ENCODE results near the gene EHMT2.

EHMT2 gene

DNA sequence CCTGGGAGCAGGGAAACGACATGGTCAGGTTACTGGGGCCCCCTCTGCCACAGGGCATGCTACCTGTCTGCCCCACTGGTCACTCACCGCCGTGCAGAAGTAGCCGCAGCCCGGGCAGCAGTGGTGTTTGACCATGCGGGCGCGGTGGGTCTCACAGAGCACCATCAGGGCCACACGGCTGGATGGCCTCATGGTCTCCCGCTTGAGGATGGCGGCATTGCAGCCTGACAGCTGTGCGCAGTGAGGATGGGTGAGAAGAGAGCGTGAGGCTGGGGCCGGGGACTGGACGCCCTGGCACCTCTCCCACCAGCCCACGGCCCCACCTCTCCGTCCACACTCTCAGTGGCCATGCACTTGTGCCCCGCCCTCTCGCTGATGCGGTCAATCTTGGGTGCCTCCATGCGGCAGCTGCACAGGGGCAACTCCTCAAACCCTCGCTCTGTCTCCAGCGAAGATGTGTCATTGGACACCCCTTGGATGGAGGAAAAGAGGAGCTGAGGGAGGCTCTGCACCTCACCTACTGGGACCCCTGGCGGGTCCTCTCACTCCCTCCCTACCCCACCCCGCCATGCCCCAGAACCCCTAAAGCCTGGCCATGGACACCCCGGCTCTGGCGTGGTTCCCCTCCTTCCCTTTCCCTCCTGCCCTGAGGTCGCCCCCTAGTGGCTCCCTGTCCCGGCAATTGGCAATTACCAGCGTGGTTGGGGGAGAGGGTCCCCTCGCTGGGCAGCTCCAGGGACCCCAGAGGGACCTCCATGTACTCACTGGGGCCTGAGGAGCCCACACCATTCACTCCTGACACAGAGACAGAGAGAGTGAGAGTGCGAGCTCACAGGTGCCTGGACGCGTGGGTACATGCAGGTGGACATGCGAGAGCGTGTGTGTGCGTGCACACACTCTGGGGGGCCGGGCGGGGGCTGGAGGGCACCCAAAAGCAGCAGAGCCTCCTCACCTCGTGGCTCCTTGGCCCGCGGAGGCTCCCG lies 8.9 kb downstream of the EHMT2 start:
- DNase-seq = no peak

DNA sequence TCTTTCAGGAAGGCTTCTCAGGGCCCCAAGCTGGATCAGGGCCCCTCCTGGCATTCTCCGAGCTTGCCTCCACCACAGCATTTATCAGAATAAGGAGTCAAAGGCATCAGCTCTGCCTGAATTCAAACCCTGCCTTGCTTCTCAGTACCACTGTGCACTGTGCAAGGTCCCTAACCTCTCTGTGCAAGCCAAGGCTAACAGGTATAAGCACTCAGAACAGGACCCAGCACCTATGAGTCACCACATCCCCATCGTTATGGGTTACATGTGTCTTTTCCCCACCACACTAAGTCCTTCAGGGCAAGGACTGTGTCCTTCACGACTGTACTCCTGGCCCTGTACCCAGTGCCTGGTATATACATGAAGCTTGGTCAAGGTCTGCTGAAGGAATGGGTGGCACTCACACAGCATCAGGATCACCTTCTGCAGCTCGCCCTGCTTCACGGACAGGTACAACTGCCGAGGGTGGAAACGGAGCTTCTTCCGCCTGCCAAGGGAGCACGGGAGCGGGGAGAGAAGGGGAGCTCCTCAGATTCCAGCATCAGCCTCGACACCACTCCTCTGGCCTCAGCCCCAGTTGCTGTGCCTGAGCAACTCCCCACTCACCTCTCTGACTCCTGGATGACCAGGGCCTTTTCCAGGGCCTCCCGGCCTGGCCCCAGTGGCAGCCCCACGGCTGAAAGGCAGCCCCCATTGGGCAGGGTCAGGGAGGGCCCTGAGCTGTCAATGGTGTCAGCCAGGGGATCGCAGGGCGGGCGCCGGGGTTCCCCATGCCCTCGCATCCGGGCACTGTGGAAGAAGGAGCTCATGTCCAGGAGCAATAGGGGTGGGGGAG lies 10.1 kb downstream of the EHMT2 start:
- no peak for DNase-seq

DNA sequence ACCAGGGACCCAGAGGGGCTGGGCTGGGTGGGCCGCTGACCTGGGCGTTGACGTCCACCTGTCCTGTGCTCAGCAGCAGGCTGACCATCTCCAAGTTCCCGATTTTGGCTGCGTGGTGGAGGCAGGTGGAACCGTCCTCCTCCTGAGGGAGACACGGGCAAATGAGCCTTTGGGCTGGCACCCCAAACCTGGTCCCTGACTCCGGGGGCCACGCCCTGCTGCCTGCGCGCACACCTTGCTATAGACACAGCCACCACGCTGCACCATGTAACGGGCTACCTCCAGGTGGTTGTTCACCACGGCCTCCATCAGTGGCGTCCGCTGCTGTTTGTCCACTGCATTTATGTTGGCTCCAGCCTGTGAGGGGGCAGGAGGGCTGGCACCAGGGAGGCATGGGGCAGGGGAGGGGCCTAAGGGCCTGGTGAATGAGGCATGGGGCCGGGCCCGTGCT lies 10.9 kb downstream of the EHMT2 start:
- DNase-seq = no peak

DNA sequence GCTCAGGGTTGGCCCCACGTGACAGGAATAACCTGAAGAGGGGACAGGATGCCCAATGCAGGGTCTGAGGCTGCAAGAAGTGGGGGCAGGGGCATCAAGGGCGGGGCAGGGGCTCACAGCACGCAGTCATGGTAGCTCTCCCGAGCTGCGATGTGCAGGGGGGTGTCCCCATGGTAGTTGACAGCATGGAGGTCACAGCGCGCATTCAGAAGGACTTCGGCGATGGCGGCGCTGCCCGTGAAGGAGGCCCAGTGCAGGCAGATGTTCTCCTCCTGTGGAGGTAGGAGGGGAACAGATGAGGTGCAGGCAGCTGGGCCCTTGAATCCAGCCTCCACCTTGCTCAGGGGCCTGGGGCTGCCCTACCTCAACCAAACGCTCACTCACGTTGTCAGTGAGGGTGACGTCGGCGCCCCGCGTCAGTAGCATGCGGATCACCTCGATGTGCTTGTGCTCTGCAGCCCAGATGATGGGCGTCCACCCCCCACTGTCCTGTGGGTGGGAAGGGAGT lies 12.9 kb downstream of the EHMT2 start:
- DNase-seq = no peak

DNA sequence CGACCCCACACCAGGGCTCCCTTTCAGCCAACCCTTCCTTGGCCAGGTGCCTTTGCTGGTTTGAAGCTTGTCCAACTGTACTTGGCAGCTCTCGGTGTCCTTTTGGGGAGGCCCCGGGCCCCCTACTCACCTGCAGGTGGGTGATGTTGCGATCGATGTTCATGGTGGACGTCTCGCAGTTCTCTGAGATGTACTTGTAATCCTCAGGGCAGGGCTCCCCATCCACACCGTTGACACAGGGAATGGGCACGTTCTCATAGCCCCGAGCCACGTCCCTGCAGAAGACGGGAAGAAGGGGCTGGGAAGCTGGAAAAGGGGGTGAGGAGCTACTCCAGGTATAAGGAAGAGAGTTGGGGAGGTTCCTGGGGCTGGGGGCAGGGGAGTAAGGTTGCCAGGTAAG lies 13.8 kb downstream of the EHMT2 start:
- no peak for DNase-seq

DNA sequence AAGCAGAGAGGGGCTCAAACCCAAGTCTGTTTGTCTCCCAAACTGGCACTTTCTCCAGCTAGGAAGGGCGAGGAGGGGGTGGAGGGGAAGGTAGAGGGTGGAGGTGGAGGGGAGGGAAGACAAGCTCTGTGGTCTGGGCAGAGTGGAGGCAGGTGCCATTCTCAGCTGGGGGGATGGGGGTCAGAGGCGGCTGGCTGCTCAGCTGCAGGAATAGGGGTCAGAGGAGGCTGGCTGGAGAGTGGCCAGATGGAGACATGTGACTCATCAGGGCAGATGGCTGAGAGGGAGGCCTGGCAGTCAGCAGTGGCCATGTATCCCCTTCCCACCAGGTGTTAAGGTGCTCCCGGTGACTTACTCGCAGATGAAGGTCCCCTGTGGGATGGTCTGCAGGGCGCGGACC lies 15.2 kb downstream of the EHMT2 start:
- DNase-seq = no peak

DNA sequence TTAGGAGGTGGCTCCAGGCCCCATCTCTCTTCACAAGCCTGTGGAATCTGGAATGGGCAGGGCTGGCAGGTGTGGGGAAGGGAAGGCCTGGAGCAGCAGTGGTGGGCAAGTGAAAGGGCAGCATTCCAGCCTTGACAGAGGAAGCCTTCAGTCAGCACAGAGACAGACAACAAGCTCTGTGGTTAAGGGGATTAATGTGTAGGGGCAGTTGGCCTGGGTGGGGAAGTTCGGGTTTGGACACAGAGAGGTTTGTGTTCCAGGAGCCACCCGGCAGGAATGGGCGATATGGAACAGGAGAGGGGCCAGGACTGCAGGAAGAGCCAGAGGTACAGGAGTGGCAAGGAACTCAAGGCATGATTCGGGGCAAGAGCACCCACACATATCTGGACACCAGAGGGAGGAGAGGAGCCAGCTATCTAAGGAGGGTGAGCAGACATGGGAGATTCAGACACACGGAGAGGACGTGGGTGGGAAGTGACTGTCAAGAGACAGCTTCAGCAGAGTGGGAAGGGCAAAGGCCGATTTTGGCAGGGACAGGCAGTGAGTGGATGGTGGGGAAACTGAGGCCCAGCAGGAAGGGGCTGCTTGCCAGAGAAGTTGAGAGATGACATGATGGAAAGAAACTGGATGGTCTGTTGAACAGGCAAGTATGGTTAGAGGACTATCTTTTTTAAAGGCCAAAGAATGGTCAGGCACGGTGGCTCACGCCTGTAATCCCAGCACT lies 16.2 kb downstream of the EHMT2 start:
- DNase-seq = no peak

DNA sequence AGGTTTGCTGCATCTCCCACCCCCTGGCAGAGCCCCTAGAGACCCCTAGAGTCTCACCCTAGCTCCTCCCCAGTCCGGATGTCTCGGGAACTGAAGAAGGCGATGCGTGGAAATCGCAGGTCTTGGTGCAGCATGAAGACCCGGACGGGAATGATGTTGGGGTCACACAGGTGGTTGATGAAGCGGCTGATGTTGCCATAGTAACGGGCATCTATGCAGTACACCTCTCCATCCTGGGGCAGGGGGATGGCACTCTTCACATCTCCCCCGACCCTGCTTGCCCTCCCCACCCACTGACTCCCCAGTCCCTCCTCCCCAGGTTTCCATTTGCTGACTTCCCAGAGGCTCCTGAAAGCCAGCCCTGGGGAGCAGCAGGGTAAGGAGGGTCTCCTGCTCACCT lies 16.9 kb downstream of the EHMT2 start:
- DNase-seq = no peak

DNA sequence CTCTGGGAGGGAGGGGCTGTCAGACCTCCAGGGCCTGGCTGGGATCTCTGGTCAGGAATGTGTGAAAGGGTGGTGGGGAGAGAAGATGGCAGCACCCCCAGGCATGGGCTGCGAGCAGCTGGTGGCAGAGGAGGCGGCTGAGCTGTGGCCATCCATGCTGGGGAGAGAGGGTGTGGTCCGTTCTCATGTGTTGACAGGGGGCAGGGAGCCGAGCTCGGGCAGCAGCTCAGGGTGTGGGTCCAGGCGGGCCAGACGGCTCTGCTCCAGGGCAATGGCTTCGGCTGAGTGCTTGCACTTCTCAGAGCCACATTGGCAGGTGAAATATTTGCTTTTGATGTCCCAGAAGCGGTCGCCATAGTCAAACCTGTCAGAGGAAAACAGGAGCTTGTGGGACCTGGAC lies 17.6 kb downstream of the EHMT2 start:
- no peak for DNase-seq

DNA sequence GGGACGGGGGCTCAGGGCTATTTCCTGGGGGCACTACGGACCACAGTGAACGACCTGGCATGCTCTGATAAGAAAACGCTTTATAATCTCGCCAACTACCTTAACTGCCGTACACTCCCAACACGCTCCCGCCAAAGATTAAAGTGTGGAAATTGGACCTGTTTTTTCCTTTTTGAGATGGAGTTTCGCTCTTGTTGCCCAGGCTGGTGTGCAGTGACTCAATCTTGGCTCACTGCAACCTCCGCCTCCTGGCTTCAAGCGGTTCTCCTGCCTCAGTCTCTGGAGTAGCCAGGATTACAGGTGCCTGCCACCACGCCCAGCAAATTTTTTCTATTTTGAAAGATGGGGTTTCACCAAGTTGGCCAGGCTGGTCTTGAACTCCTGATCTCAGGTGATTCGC lies 18.4 kb downstream of the EHMT2 start:
- DNase-seq = no peak

DNA sequence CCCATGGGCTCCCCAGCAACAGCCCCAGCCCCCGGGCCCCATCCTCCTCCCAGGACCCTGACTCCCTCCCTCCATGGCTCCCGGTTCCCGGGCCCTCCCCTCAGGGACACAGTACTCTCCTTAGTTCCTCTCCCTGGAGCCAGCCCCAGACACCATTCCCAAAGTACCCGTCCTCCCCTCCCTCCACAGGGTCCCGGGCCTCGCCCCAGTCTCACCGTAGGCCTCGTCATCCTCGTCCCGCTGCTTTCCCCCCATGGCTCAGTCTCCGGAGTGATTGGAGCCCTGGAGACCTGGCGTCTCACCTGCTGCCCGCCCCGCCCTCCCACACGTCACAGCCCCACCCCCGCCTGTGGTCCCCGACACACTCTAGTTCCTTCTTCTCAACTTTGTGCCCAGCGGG lies 18.8 kb downstream of the EHMT2 start, which contains the start of gene SLC44A4:
TSS of gene SLC44A4 (minus strand) at position 272 of the 400 bp plus-strand sequence. CDS start at position 255, 17 bp downstream.
- DNase-seq = no peak

DNA sequence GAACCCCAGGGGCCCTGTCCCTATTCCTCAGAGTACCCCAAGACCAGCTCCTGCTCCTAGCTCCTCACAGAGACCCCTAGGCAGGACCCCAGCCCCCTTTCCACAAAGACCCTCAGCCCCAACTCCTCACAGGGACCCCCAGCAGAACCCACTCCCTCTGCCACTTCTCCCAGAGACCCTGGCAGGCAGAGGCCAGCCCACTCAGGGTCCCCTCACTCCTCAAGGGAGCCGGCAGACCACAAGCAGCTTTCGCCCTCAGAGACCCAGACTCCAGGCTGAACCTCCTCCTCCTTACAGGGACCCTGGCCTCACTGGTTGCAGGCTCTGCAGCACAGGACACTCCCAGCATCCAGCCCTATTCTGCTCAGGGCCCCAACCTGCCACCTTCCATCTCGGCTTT lies 19.3 kb downstream of the EHMT2 start:
- DNase-seq = no peak

DNA sequence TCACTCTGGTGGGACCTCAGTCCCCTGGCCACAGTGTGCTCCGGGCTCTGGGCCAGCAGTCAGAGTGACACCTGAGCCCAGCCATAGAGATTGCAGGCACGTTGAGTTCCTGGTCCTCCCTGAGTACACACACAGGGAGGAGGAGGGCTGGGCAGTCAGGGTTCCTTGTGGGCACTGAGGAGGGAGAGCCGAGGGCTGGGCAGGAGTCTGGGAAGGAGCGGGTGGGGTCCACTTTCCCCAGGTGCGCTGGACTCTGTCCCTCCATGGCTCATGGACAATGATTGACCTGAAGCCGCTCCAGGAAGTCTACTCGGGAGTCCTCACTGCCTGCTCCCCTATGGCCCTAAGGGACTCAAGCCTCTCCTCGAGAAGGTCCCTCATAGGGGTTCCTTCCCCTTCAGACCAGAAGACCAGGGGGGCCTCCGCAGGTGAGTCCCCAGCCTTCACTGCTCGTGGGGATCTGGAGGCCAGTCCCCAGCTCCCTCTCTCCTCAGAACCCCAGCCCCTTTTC lies 19.8 kb downstream of the EHMT2 start:
- no peak for DNase-seq

DNA sequence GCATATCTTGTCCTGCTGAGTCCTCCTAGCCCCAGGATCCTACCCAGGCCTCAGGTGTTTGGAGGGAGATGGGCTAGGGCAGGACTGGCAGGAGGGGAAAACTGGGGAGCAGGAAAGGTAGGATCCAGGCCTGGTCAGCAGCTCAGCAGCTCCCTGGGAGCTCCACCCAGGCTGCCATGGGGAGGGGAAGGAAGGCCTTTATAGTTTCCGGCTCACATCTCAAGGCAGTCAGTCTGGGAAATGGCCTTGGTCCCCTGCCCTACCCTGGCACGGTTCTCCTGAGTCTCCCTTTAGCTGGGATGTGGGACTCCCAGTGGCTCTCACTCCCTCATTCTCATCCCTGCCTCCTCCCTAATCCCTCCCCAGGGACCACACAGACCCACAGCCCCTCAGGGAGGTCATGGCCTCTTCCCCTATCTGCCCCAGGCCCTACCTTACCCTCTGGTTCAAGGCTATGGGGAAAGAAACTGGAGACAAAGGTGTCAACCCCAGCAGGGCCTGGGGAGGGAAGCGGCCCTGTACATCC lies 20.3 kb downstream of the EHMT2 start:
- DNase-seq = no peak

DNA sequence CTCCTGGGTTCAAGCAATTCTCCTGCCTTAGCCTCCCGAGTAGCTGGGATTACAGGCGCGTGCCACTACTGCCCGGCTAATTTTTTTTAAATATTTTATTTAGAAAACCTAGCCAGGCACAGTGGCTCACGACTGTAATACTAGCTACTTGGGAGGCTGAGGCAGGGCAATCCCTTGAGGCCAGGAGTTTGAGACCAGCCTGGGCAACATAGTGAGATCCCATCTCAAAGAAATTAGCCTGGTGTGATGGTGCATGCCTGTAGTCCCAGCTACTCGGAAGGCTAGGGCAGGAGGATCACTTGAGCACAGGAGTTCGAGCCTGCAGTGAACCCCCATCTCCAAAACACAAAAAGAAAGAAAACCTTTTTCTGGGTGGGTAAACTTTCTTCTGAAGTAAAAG lies 21.1 kb downstream of the EHMT2 start:
- DNase-seq = no peak

DNA sequence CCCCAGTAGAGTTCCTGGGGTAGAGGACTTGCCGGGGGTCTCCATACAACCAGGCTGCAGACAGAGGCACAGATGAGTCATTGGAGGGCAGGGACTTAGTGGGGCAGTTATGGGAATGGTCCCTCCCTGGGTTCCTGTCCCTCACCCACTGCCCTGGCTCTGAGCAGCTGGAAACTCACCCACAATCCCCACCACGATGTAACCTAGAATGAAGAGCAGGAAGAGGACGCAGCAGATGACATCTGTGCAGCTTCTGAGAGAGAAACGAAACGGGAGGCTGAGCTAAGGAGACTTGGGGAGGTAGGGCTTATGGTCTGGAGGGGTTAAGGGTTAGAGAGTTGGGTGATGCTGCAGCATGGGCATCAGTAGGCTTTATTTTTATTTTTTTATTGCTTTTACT lies 21.6 kb downstream of the EHMT2 start:
- no peak for DNase-seq

DNA sequence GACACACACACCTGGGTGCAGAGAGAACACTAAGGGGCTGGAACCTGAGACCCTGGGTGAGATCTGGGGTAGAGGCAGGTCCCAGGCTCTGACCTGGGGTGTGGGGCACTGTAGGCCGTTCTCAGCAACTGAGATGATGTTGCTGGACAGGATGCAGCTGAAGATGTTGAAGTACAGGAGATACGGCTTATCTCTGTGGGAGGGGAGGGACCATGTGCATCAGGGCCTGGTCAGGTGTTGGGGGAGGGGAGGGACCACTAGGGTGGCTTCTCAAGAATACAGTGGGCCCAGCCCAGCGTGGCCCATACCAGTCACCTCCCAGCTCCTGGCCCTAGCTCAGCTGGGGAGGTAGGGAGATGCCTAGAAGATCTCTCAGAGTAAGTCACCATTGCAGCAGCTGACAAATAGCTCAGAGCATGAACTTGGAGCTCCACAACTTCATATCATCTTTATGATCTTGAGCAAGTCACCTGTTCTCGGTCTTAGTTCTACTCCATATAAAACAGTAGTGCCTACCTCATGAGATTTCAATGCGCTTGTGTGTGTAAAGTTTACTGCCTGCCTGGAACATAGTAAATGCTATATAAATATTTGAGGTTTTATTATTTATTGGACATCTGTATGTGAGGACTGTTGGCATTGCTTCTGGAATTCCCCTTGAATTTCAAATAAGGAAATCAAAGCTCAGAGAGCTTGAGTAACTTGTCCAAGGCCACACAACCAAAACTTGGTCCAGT lies 22.5 kb downstream of the EHMT2 start:
- no peak for DNase-seq

DNA sequence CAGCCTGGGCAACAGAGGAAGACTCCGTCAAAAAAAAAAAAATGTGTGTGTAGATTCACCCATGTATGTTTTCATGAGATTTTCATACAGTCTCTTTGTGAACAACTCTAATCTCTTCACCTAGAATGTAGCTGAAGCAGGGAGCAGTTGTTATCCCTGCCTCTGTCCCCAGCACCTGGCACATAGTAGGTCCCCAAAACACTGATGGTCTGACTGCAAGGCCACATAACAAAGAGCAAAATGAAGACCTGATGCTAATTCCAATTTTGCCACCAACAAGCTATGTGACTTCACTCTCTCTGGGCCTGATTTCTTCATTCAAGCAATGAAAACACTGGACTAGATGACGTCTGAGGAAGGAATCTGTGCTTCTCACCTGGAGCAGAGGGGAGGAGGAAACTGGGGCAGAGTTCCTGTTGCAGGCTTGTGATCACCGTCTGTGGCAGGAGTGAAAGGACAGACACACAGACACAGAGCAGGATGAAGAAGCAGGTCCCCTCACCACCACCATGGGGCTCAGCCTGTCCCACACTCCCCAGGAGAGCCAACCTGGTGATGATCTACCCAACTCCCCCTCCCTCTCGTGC lies 23.3 kb downstream of the EHMT2 start:
- no peak for DNase-seq

DNA sequence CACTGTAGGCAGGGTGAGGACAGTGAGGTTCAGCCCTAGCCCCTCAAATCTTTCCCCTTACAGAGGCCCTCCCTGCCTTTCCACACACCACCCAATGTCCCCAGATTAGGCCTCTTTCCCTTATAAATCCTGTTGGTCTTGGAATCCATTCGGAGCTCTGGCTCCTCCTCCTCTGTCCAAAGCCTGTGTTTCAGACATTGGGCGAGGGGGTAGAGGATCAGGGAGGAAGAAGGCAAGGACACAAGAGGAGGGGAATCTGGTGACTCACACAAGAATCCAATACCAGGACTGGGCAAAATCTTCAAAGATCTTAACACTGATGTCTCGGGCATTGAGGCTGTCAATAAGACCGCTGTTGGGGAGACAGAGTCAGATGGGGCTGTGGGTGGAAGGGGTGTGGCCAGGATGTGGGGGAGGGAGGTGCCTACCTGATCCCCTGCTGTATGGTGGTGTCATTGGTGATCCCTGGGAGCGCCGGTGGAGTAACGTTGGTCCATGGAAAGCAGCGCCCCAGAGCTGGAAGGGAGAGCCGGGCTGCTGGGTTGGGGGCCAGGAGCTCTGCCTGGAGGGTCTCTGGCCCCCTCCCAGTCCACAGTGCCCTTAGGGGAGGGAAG lies 26.3 kb downstream of the EHMT2 start:
- no peak for DNase-seq

DNA sequence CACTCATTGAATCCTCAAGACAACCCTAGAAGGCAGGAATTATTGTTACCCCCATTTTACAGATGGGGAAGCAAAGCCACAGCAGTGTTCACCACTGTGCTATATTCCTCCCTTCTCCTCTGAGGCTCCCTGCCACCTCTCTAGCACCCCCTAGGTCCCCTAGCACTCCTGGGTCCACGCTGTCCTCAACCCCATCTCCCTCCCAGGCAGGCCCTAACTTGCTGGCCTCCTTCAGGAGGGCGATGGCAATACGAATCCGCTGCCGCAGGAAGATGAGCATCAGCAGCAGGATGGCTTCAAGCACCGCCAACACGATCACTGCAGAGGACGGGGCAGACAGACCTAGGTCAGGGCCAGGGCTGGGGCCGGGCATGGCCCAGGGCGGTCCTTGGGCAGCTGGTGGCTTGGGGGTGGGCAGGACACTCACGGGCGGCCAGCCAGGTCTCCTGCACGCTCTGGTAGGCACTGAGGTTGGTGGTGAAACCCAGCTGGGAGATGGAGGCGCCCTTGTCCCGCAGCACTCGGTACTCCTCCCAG lies 27.0 kb downstream of the EHMT2 start:
- DNase-seq = no peak

Measured in NCI-H1436 (cell line).